GM19239 (cell line): ENCODE measurements around the gene SREBF1.
"Not testable (repeated sequence)": the region's sequence is repeated elsewhere in the genome, so short reads cannot be mapped to it uniquely, and the experiment has no call there.

Experiments
- DNase-seq: peaks from one replicate; pipeline ENCODE4 v3.0.0; 2011; ENCODE audit warnings: low spot score; ENCODE audit not compliant: insufficient read length
- FAIRE-seq: peaks from 2 replicates; lab custom pipeline; 2011; peaks lifted over from hg19 to GRCh38; lab: Jason Lieb, UNC

The SREBF1 gene

DNA sequence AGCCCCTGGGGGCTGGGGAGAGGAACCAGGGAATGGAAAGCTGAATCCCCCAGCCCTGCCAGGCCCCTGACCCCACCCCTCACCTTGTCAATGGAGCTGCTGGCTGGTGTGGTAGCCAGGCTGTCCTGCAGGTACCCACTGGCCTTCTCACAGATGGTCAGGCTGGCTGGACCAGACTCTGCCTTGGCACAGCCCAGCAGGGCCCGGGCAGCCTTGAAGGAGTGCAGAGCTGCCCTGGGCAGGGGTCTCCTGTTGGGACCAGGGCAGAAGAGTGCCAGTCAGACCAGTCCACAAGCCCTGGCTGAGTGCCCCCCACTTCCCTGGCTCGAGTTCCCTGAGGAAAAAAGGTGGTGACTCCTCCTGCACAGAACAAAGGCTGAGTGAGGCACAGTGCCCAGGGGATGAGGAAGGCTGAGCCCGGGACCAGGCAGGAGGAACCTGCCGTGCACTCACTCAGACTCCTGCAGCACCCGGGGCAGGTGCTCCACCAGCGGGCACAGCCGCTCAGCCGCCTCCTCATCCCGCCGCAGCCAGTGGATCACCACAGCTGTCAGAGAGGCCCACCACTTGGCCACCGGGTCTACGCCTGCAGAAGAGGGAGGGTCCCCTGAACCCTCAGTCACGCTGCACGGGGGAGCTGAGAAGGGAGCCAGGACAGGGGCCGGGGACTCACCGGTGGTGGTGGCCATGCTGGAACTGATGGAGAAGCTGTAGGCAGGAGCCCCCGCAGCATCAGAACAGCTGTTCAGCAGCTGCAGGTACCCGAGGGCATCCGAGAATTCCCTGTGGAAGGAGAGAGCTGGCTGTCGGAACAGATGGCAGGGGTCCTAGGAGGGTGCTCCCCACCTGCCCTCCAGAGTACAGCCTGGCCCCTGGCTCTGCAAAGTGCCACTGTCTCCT lies 22.4 kb downstream of the SREBF1 start:
- no peak for FAIRE-seq
- no peak for DNase-seq

- FAIRE-seq, result no peak
- DNase-seq, result no peak
These were observed 23.1 kb downstream of the SREBF1 start for GRCh38 chr17:17813725-17814095.

- FAIRE-seq, result no peak
These were observed 23.6 kb downstream of the SREBF1 start for GRCh38 chr17:17813055-17813724.

GRCh38 chr17:17812211-17813054 lies 24.4 kb downstream of the SREBF1 start:
- FAIRE-seq, result peak; percentile 83

More at GRCh38 chr17:17813055-17813724, 23.6 kb downstream of the SREBF1 start:
- DNase-seq, result no peak

GRCh38 chr17:17811381-17812210 lies 25.2 kb downstream of the SREBF1 start:
- DNase-seq, result peak; percentile 46
- no peak for FAIRE-seq

More at GRCh38 chr17:17812211-17813054, 24.4 kb downstream of the SREBF1 start:
- peak; percentile 99 for DNase-seq

GRCh38 chr17:17810895-17811248 lies 25.9 kb downstream of the SREBF1 start:
- no peak for FAIRE-seq
- DNase-seq, result no peak

GRCh38 chr17:17810084-17810894 lies 26.5 kb downstream of the SREBF1 start:
- DNase-seq (no peak), FAIRE-seq (no peak)

DNA sequence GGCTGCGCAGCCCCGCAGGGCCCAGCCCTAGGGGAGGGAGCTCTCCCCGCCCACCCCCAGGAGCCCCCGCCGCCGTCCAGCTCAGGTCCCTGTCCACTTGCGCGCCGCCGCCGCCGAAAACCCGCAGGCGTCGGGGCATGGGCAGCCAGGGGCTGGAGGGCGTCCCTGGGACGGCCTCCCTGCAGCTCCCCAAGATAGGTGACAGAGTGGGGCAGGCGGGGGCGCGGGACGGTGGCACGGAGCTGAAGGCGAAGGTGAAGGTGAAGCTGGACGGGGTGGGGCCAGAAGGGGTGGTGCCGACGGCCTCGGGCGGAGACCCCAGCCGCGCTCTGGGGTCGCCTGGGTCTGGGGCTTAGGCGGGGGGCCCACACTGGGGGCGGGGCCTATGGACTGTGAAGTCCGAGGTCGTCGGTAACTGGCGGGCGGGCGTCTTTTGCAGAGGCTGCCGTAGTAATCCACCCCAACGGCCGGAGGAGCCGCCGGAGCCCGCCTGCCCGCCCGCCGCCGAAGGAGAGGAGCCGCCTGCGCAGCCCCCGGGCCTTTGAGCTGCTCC lies 27.2 kb downstream of the SREBF1 start:
- FAIRE-seq, result no peak

GRCh38 chr17:17808706-17809432 lies 27.9 kb downstream of the SREBF1 start:
- peak; percentile 92 for FAIRE-seq
- peak; percentile 89 for DNase-seq

More for the DNA sequence above, 27.2 kb downstream of the SREBF1 start:
- DNase-seq, result no peak

GRCh38 chr17:17808200-17808599 lies 28.6 kb downstream of the SREBF1 start:
- DNase-seq, FAIRE-seq: not testable (repeated sequence)

DNA sequence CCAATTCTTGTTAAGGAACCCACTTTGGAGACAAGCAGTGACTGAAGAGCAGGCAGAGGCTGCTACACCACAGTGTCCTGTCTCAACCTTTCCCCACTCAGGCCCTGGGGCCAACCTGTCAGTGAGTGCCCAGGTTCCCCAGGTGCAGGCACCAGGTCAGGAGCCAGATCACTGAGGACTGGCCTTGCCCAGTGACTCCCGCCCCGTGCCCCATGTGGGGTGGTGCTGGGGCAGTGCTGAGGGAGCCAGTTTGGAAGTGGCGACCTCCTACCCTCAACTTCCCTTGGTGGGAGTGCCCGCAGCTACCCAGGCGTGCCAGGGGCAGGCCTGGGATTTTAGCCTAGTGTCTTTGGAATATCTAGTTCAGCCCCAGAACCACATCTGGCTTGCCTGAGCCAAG lies 29.3 kb downstream of the SREBF1 start:
- DNase-seq, result no peak
- FAIRE-seq, result no peak

- FAIRE-seq, result no peak
These were observed 30.0 kb downstream of the SREBF1 start for GRCh38 chr17:17806611-17807274.

GRCh38 chr17:17806035-17806434 lies 30.8 kb downstream of the SREBF1 start:
- FAIRE-seq (no peak), DNase-seq (no peak)

More at GRCh38 chr17:17806611-17807274, 30.0 kb downstream of the SREBF1 start:
- DNase-seq, result no peak

DNA sequence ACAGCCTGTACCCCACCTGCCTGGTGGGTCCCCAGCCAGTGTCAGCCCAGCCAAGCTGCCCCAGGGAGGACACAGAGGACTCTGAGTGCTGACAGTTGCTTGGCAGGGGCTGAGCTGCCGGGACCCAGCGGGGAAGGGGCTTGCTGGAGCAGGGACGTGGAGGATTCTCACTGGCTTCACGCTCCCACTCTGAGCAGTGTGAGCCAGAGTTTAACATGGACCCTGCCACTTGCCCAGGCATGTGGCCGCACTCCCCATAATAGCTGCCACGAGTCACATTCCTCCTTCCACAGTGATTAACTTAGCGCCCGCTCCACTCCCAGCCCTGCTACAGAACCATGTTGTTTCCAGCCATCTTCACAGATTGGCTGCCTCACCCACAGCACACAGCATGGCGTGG lies 31.2 kb downstream of the SREBF1 start:
- no peak for DNase-seq
- FAIRE-seq, result no peak

DNA sequence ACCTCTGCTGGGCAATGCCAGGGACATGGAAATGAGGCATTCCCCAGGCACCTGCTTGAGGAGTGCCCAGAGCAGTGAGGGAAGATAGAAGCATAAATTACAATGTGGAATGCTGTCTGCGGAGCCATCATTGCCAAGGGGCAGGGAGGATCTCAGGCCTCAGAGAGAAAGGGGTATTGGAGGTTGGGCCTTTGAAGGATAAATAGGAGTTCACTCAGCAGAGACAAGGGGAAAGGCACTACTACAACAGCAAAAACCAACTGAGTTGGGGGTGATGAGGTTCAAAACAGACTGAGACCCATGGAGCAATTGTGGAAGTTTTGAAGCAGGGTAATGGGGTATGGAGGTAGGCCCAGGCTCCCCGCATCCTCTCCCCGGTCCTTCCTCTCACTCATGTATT lies 32.8 kb downstream of the SREBF1 start:
- FAIRE-seq, result no peak

GRCh38 chr17:17801800-17802481 lies 34.8 kb downstream of the SREBF1 start:
- DNase-seq (no peak), FAIRE-seq (no peak)

More for the DNA sequence above, 32.8 kb downstream of the SREBF1 start:
- DNase-seq, result no peak
